SK-N-SH (cell line): ENCODE results near the gene MN1.

Experiments
- CHD2 ChIP-seq: fragments of 150-350 bp; IDR thresholded peaks from 2 replicates; pipeline ENCODE4 v1.6.1; 2018; ENCODE audit warnings: low read length; ENCODE audit not compliant: partially characterized antibody
- ELF1 ChIP-seq: IDR thresholded peaks from 2 replicates; pipeline ENCODE4 v1.4.0; 2012
- POLR2AphosphoS5 ChIP-seq: IDR thresholded peaks from 2 replicates; pipeline ENCODE4 v1.6.1; 2012; ENCODE audit warnings: low read depth, low read length
- RFX5 ChIP-seq: IDR thresholded peaks from 2 replicates; pipeline ENCODE4 v1.6.1; 2012; ENCODE audit warnings: mild to moderate bottlenecking, improper control_type of control experiment, low read length

DNA sequence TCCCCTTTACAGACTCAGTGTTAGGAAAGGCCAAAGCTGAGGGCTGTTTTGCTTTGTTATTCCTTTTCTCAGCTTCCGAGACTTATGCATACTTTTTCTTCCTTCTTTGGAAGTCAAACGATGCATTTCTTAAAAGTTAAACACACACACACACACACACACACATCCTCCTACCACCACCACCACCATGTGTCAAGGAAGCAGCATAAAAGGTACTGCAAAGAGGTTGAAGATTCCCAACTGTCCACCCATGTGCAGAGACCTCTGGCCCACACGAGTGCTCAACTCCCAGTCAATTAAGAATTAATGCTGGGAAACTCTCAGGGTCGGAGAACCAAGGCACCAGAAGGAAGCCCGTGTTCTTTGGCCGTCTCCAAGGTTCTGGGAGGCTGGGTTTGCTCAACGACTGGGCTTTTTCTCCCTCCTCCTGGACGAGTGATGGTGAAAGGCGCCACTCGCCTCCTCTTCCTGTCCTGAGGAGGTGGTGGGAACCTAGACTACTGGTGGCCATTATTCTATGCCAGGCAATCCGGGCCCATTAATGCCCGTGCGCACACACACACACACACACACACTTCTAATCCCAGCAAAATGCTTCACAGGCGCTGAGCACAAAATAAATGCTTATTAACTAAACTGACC, 15.1 kb downstream of the MN1 start:
- TF ChIP-seq POLR2AphosphoS5 (no peak), ELF1 (no peak), CHD2 (no peak), RFX5 (no peak)
